Measurements from ENCODE around the gene KRT222.

The KRT222 gene

DNA sequence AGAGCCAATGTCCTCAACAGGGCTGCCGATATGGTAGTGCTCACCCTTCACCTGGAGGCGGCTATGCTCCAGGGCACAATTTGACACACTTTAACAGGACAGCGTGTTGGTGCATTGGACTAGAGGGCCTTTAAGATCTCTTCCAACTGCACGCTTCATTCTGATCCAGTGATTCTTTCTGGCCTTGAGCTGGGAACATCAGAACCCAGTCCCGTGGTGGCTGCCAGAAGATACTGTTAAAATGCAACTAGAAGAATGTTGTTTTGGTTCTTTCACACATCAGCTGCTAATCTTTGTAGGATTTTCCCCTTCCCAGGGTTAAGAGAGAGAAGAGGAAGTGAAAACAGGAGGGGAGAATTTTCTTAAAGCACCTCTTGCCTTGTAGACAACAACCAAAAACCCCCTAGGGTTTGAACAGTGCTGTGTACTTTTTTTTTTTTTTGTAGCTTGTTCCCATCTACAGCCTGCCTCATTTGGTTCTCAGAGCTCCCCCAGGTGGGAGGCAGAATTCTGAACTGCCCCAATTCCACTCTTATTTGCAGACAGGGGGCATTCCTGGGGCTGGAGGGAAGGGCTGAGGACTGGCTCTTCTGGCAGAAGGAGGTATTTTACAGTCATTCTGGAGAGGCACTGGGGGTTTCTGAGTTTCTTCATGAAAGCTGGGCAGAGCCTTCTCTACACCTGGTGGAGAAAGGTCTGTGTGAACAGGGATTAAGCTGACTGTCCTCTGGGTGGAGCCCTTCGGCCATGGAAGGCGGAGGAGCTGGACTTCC, 49.7 kb downstream of the KRT222 start:
- no peak for DNase-seq (ENCODE audit: low spot score)

DNA sequence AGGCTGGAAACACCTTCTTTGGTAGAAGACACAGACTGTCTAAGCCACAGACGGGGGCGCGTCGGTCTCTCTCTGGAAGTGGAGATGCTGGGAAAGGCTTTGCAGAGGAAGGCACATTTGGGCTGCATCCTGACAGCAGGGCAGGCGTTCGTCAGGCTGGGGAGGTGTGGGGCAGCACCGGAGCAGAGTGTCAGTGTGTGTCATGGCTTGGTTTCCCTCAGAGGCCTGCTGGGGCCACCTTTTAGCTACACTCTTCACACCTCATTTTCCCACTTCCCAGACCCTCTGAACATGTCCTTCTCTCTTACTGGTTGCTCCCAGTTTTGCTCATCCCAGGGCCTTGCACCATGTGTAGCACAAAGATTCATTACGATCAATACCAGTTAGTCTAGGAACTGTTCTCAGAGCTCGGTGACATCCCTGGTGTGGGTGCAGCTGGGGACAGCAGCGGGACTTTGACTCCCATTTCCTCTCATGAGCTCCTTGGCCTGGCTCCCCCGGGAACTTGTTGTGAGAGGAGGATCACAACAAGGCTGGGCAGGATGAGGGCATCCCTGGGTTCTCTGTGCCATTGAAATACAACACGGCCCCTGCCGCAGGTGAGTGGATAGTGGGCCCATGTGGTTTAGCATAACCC, 50.4 kb downstream of the KRT222 start:
- no peak for DNase-seq (ENCODE audit: low spot score)

DNA sequence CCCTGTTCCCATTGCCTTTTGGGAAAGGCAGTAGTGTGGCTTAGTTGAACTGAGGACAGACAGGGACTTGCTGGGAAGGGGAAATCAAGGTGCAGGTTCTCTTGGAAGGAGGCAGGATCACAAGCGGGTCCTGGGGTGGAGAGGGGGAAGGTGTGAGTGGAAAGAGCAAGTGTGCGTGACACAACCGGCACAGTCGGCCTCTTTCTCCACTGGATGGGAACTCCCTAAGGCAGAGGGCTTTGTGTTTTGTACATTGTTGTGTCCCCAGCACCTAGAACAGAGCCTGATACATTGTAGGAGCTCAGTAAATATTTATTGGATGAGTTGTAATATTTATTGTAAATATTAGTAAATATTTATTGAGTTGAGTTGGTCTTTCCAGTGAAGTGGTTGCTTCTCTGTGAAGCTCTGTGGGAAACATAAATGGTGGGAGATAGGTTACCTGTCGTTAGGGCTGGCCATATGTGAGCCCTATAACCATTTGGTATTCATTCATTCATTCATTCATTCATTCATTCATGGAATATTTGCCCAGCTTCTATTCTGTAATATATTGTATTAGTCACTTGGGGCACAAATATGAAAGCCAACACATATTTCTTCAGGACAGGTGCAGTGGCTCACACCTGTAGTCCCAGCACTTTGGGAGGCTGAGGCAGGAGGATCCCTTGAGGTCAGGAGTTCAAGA, 51.4 kb downstream of the KRT222 start:
- DNase-seq (ENCODE audit: low spot score): no peak

DNA sequence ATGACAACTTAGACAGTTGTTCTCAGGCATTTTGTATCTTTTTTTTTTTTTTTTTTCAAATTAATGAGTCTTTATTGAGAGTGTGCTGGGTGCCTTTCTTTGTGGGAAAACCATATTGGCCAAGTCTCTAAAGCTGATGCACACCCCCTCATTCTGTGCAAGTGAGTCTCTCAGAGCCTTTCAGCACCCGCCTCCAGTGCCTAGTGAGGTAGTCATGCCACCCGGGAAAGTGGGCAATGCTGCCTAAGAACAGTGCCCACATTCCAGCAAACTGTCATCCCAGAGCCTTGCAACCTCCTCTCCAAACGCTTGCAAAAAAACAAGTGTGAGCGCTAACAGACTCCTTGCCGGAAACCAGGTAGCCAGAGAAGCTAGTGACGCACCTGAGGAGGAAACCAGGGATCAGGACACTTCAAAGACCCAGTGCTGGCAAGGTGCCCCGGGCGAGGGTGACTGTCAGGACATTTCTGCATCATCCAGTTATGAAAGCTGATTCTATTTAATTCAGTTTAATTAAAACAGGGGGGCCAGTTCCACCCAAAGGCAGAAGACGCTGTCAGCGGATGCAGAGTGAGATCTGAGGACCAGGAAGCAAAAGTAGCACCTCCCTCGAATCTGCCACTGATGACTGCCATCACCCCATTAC, 52.3 kb downstream of the KRT222 start:
- no peak for DNase-seq (ENCODE audit: low spot score)

GRCh38 chr17:40611840-40612474, 53.0 kb downstream of the KRT222 start:
- DNase-seq (ENCODE audit: low spot score): no peak

DNA sequence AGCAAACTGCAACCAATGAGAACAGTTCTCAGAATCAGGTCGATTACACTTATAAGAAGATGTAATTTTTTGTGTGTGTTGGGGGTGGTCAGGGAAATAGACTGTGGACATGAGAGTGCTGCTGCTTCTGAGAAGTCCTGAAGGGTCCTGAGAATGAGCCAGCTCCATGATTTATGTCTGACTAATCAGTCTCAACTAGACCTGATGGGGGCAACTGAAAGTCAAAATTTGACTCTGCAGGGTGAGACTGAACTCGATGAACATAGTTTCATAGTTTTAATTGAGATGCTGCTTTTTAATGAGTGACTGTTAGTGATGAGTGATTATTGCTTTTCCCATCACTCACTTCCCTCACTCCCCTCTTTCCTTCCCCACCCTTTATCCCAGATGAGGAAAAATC, 54.6 kb downstream of the KRT222 start:
- DNase-seq (ENCODE audit: low spot score): no peak

GRCh38 chr17:40608061-40608581, 56.9 kb downstream of the KRT222 start:
- no peak for DNase-seq (ENCODE audit: low spot score)

DNA sequence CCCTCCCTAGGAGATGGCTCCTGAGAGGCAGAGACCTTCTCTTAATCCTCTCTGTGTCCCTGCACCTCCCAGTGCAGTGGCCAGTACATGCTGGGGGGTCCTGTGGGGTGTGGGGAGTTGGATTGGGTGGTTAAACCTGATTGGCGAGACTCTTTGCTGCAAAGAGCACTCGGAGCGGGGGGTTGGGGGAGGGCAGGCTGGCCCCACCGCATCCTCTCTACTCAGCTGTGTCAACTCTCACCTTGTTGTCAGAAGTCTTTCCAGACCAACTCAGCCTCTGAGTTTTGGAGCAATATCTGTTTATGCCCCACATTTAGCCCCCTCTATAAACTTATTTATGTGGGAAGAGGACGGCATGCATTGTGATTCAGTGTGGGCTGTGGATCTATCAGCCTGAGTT, 57.3 kb downstream of the KRT222 start:
- no peak for DNase-seq (ENCODE audit: low spot score)

GRCh38 chr17:40606548-40607353, 58.2 kb downstream of the KRT222 start:
- no peak for DNase-seq (ENCODE audit: low spot score)

DNA sequence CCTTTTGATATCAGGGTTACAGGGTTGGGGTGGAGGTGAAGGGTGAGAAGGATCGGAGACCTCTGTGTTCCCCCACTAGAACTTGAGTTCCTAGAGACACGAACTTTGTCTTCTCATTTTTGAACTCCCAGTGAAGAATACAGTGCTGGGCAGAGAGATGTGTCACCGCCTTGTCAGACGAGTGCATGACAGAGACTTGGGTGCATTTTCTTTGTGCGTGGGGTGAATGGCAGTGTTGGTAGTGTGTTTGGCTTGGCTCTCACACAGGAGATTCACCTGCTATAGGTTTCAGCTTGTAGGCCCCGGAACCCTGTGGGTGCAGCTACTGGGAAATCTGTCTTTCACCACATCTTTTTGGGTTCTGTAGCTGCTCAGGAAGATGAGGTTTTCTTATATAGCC, 59.7 kb downstream of the KRT222 start:
- DNase-seq (ENCODE audit: low spot score): no peak
